T-helper 2 cell (primary cell): ENCODE measurements around the gene RNF113B.

Experiments
- DNase-seq, 5 experiments: peaks; one replicate each; pipeline versions ENCODE4 v3.0.0 to v3.0.0-alpha.2; 2012 to 2022

The RNF113B gene

DNA sequence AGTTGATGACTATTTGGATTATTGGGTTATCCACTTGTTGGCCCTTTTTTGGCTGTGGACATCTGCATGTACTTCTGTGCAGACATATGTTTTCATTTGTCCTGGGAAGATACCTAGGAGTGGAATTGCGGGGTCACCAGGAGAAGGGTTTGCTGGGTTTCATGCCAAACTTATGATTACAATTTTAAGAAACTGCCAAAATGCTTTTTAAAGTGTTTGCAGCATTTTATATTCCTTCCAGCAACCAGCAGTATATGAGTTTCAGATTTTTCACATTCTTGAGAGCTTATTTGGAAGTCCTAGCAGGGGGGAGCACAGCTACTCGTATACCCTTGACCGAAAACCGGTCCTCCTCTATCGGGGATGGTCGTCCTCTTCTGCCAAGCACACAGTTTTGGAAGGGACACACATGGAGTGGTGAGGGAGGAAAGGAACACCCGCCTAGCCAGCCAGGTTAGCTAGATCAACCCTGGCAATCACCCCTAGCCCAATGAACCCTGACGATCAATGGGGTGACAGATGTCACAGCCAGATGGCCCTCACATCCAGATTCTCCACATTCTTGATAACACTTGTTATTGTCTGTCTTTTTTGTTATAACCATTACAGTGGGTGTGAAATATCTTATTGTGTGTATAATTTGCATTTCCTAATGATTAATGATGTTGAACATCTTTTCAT, 26.7 kb upstream of the RNF113B start:
- no peak for DNase-seq

DNA sequence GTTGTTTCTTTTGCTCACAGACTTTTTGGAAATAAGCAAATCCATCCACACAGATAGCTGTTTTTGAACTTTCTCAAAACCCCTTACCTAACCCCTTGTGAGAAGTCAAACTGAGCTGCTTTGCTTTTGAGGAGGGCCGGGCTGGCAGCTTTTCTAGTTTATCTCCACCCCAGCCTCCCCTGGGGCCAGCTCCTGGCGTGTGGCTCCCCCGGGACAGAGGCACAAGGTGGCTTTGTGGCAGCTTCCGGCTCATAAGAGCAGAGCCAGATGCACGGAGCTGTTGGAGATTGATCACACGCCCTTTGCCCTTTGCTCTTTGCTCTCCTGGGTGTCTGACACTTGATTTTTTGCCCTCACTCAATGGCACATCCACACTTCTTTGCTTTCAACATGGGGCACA, 24.9 kb upstream of the RNF113B start:
- DNase-seq: no peak

DNA sequence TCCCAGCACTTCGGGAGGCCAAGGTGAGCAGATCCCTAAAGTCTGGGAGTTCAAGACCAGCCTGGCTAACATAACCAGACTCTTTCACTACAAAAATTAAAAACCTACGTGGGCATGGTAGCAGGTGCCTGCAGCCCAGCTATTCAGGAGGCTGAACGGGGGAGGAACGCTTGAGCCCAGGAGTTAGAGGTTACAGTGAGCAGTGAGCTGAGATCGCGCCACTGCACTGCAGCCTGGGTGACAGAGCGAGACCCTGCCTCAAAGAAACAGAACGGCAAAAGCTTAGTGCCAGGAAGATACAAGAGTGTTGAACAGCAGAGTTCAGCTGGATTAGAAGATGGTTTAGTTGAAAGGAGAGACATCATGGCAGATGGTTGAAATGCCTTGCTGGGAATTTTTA, 24.1 kb upstream of the RNF113B start:
- DNase-seq: no peak

DNA sequence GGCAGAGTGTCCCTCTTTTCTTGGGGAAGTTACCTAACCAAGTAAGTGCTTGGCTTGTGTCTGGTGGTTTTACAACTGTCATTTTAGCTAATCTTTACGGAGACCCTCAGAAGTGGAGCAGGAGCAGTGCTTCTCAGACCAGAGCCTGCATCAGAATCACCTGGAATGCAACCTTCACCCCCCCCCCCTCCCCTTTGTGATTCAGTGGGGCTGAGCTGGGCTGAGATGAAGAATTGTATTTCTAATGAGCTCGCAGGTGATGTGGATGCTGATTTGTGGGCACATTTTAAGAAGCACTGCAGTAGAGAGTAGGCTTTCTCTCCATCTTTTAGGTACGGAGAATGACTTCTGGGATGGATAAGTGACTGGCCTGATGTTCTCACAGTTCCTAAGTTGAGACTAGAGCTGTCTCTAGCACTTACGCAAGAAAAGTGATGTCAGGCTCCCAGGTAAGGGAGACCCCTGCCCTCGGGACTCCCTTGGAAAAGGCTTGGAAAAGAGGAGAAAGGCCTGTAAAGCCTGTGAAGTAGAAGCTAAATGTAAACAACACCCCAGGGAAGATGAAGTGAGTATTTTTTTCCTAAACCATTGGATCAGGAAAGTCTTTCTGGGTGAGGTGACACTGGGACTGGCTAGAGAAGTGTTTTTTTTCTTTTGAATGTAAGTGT, 23.3 kb upstream of the RNF113B start:
- DNase-seq: no peak

DNA sequence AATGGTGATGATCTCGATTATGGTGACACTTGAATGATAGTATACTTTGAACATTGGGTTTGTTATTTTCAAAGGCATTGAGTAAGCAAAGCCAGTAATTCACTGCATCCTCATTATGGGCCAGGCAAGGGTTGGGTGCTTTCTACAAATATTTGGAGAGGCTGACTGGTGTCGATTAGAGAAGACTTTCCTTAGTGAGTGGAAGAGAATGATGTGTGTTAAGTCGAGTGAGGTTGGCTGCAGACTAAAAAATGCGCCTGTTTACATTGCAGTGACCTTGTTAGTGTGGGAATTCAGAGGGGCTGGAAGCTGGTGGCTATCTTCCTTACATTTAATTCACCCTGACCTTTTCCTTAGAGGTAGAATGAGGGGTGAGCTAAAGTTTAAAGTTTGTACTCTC, 22.4 kb upstream of the RNF113B start:
- no peak for DNase-seq

DNA sequence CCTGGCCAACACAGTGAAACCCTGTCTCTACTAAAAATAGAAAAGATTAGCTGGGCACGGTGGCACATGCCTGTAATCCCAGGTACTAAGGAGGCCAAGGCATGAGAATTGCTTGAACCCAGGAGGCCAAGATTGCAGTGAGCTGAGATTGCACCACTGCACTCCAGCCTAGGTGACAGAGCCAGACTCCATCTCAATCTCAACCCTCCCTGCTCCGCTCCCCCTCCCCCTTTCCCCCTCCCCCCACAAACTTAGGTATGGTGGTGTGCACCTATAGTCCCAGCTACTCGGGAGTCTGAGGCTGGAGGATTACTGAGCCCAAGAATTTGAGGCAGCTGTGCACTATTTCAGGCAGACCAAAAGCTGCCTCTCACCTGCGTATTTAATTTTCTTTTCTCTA, 21.6 kb upstream of the RNF113B start:
- no peak for DNase-seq

DNA sequence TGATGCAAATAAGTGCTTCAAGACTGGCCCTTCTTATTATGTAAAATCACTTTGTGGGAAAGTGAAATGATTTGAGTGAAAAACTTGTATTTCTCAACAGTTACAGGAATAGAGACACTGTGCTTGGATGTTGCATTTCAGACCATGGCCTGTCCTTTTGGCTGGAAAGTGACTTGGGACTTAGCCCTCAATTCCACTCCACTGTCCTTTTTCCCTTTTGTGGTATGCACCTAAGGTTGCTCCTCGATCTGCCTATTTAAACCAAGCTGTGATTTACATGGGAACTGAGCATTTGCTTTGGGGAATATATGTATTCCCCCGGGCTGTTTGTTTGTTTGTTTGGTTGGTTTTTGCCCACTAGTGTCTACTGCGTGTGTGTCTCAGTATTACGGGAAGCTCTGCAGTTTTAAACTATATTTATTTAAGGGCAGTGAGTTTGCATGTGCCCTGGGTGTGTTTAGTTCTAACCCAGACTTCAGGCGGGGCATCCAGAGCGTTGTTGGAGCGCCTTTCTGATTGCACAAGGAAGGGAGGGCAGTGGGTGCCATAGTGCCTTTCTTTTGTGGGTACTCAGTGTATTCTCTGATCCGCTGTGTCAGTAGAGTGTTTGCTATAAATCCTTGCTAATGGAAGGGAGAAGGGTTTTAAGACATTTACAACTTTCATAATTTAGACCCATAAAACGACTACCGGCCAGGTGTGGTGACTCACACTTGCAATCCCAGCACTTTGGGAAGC, 18.2 kb upstream of the RNF113B start:
- DNase-seq: no peak

DNA sequence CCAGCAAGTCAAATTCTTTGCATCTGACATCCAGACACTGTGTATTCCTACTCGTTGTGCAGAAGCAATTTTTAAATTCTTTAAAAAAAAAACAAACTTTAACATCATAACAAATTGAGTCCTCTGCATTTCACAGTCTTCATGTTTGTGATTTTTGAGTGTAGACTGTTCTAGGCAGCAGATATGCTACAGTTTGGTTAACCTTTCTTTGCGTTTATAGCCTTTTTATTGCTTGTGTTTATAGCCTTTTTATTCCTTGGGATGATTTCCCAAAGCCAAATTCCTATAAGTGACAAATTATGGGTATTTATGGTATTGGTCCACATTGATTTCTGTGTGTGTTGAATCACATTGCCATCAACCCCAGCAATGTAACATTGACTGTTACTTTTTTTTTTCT, 14.9 kb upstream of the RNF113B start:
- no peak for DNase-seq

DNA sequence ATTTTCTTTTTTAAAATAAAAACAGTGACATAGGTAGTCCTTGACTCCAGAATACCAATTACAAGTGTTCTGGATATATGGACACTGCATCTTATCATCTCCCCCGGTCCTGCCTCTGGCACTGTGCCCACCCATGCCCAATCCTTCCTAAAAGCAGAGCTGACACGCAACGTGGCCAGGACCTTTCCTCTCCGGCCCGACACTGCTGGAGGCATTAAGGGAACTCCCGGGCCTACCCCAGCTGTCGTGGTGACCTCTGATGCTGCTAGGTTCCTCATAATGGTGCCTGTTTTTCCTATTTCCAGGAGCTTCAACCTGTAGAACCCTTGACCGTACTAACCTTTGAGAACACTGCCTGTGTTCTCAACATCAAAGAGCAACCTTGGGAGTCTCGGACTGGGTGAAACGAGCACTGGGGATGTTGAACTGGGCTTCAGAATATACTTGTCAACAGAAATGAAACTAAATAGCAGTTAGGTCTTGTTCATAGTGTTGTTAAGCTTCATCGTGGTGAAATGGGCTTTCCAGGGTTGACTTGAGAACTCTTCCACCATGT, 13.9 kb upstream of the RNF113B start:
- DNase-seq: no peak

DNA sequence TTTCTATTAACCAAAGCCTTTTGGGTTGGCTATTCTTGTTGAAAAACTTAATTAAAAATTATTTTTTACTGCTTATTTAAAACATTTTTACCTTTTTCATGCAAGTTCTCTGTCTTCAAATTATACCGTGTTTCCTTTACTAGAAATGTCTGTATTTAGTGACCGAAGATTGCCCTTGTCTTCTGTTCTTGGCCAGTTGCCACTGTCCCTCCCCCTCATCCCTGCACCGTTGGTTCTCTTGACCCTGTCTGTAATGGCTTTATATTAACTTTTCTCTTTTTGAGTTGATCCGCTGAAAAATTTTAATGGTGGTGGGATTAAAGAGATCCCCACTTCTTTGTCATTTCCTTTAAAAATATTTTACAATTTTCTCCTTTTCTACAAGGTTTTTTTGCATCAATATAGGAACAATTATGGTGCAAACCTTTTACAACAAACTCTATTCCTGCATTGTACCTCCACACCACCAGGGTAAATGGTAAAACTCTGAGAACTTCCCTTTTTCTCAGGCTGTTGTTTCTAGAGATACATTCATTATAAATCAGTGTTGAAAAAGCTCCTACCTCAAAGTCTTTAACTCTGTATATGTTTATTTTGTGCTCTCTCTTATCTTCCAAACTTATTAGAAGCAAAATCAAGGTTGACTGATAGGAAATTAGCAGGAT, 12.9 kb upstream of the RNF113B start:
- no peak for DNase-seq

DNA sequence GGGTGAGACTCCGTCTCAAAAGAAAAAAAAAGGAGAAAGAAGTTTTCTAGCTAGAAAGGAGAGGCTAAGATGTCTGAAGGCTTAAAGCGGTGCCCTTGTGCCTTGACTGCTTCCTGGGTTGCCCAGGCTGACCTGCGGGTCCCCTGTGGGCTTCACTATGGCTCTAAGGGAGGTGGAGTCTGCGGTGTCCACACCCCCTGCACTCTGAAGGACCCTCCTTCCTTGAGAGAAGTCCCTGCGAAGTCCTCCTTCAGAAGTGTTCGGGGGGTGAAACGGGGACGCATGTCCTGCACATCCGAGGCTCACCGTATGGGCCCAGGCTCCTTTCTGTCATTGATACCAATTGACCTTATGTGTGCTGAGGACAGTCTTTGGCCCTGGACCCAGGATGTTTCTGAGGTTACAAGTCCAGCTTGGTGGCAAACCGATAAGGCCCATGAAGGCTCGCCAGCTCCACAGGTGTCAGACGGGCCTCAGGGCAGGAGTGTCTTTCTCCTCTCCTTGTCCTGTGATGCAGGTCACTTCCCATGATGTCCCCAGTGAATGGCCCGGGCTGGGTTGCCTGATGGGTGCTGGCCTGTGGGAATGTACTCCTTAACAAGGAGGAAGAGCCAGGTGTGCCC, 11.6 kb upstream of the RNF113B start:
- DNase-seq: no peak

DNA sequence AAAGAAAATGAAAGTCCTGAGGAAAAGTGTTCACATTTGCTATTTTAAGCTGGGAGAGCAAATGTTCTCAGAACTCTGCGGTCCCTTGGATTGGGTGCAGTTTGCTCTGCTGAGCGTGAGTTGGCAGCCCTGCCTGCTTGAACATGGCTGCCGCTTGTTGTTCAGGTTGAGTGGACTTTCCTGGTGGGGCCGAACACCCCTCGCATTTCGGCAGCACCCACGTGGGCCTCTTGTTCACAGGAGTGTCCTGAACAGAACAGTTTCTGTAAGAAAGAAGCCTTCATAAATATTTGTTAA, 10.8 kb upstream of the RNF113B start:
- DNase-seq: no peak

DNA sequence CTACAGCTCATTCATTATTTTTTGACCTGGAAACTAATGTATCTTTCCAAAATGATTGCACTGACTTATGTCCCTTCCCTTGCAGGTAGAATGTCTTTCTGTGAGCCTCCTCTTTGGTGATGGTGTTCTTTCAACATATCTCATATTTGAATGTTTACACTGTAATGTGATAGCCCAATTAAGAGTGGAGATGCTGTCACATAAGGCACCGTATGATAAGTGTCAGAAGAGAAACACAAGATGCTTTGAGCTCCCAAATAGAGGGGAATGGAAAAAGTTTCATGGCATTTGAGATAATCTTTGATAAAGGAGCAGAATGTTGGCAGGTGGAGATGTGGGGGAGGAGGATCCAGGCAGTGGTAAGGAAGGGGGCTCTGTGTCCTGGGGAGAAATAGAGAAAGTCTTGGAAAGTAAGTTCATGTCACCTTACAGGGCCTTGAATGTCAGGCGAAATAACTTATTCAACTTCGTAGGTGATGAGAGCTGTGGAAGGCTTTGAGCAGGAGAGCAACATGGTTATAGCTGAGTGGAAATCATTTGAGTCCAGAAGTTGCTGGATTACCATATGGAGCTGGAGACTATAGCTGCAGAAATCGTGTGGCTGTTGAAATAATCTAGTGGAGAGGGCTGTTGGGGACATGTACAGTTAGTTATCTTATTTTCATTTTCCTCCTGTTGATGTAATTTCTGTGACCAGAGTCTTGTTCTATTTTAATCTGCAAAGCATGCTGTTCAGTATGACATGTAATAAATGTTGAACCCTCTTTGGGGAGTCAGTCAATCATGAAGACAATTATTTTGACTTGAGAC, 10.3 kb upstream of the RNF113B start:
- DNase-seq: no peak

DNA sequence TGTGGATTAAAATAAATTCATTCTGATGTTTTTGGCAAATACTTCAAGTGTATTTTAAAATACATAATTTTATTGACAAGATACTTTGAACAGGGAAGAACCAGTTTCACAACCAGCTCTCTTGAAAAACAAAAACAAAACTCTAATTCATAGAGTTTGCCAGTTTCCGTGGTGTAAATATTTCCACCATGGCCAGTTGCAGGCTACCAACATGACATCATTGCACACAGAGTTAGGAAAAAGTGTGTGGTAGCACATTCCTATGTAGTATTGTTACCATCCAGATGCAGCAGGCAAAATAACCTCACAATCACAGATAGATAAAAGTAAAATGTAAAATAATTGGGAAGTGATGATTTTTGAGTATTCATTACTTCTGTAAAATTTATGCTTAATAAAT, 7.7 kb upstream of the RNF113B start:
- DNase-seq: no peak

DNA sequence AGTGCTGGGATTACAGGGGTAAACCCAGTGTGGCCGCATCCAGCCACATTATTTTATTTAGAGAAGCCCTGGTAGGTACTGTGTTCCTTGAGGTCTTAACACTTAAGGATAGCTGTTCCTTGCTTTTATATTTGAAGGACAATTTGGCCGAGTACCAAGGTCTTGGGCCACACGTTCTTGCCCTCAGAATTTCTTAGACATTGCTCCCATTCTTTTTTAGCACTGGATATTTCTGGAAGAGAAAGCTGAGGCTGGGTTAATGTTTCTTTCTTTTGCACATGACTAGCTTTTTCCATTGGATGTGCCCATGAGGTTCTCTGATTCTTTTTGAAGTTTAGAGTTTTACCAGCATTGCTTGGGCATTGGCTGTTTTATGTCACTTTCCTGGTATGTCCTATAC, 5.5 kb upstream of the RNF113B start:
- DNase-seq: no peak

DNA sequence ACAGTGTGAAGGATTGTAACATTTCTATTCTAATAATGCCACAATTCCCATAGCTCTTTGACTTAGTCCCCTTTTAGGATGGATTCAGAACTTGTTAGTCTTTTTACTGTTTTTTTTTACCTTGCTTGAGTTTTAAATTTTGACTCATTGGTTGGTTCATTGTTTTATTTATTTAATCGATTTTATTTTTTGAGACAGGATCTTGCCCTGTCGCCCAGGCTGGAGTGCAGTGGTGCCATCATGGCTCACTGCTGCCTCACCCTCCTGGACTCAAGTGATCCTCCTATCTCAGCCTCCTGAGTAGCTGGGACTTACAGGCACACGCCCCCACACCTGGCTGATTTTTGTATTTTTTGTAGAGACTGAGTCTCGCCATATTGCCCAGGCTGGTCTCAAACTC, 5.1 kb upstream of the RNF113B start:
- no peak for DNase-seq

DNA sequence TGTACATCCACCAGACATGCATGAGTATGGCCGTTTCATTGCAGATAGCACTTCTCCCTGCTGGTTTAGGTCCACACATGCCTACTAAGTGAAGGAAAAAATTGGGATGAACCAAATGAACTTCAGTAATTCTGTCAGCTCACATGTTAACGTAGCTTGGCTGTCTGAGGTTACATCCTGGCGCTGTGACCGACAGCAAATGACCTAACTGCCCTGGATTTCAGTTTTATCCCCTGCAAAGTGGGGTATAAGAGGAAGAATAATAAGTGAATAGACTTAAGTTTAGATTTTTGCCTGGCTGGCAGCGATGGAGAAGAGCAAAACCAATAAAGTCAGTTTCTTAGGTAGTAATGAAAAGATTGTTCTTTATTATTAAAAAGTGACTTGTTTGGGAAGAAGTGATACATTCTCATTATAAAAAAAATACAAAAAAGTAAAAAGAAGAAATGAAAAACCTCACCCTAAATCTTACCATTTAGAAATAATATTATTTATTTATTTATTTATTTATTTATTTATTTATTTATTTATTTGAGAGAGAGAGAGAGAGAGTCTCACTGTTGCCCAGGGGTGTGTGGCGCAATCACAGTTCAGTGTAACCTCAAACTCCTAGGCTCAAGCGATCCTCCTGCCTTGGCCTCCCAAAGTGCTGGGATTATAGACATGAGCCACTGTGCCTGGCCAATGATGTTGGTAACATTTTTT, 4.2 kb upstream of the RNF113B start:
- DNase-seq: no peak

DNA sequence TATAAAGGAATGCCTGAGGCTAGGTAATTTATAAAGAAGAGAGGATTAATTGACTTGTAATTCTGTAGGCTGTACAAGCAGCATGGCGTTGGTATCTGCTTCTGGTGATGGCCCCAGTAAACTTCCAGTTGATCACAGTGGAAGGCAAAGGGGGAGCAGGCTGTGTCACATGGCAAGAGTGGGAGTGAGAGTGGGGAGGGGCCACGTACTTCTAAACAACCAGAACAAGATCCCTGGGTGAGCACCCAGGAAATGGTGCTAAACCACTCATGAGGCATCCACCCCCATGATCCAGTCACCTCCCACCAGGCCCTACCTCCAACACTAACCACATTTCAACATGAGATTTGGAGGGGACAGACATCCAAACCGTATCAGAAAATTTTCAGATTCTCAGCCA, 3.0 kb upstream of the RNF113B start:
- no peak for DNase-seq

DNA sequence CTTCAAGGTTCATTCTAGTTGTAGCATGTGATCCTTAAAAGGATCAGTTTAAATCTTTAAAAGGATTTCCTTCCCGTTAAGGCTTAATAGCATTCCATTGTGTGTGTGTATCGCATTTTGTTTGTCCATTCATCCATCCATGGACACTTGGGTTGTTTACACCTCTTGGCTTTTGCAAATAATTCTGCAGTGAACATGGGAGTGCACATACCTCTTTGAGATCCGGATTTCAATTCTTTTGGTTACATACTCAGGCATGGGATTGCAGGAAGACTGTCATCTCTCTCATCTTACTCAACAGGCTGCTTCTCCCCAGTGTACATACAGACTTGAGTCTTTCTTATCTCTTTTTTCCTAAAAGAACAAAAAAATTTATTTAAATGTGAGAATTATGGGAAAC, 1.2 kb downstream of the RNF113B start:
- DNase-seq: no peak

DNA sequence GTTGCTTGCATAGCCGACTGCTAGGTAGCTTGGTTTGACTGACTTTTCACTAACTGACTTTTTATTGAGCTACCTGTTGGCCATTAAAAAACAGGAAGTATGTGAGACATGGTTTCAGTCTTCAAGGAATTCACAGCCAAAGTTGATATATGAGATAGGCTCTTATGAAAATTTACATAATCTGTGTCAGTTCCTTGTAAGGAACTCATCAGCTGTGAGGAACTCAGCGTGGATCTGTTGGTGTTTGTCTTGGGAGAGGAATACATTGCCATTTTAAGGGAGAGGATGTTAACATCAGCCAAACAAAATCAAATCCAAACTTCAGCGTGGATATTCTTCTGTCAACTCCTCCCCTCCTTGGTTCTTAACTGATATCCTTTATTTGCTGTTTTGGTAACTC, 2.0 kb downstream of the RNF113B start:
- DNase-seq: no peak

DNA sequence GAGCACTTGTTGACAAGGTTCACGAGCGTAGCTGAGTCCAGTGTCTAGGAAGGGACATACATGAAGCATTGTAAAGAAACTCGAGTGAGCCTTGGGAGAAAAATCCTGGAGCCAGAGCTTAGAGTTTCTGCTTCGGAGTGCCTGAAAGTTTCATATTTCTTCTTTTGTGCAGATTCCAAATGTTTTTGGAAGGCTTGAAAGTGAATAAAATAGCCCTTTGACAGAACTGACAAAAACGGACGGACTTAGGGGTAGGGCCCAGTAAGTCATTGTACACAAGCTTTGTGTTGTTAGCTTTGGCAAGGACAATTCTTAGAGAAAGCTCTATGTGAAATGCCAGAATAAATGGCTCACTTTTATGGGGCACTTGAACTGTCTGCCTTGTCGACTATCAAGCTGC, 2.8 kb downstream of the RNF113B start:
- no peak for DNase-seq
